Astrocyte (in vitro differentiated cells and primary cell): ENCODE measurements around the gene GJC3. TPM values are rescaled to one million over a fixed set of nuclear protein-coding genes. Genes with fewer than 3 reads are reported as not detected.
"Not testable (repeated sequence)": the region's sequence is repeated elsewhere in the genome, so short reads cannot be mapped to it uniquely, and the experiment has no call there.

Experiments used
- DNase-seq: peaks from one replicate; pipeline ENCODE4 v3.0.0-alpha.2; 2010; ENCODE audit warnings: low read depth
- FAIRE-seq: peaks from 2 replicates; lab custom pipeline; 2011; peaks lifted over from hg19 to GRCh38; lab: Jason Lieb, UNC
- H2AFZ ChIP-seq: 2 replicates; pipeline ENCODE4 v1.6.0; 2012; ENCODE audit warnings: low read depth, low read length, inconsistent platforms
- H3K27ac ChIP-seq: 2 replicates; pipeline ENCODE4 v1.5.1; 2011; ENCODE audit warnings: low read depth, low read length, inconsistent platforms
- H3K27me3 ChIP-seq: 2 replicates; pipeline ENCODE4 v1.6.0; 2011; ENCODE audit warnings: low read length, inconsistent platforms; ENCODE audit not compliant: insufficient read depth
- H3K36me3 ChIP-seq: 2 replicates; pipeline ENCODE4 v1.5.1; 2011; ENCODE audit warnings: low read length, inconsistent platforms; ENCODE audit not compliant: insufficient read depth
- H3K4me1 ChIP-seq: 2 replicates; pipeline ENCODE4 v1.5.1; 2011; ENCODE audit warnings: low read length, inconsistent platforms; ENCODE audit not compliant: insufficient read depth
- H3K4me2 ChIP-seq: 2 replicates; pipeline ENCODE4 v1.6.0; 2012; ENCODE audit warnings: low read length, inconsistent platforms
- H3K4me3 ChIP-seq: 2 replicates; pipeline ENCODE4 v1.5.1; 2011; ENCODE audit warnings: low read depth, mild to moderate bottlenecking, low read length, inconsistent platforms; ENCODE audit not compliant: insufficient read depth
- H3K79me2 ChIP-seq: 2 replicates; pipeline ENCODE4 v1.6.0; 2012; ENCODE audit warnings: mild to moderate bottlenecking, low read length, inconsistent platforms; ENCODE audit not compliant: insufficient read depth
- H3K9ac ChIP-seq: 2 replicates; pipeline ENCODE4 v1.6.0; 2012; ENCODE audit warnings: mild to moderate bottlenecking, low read length, inconsistent platforms
- H3K9me3 ChIP-seq: 2 replicates; pipeline ENCODE4 v1.5.1; 2012; ENCODE audit warnings: low read depth, mild to moderate bottlenecking, low read length, inconsistent platforms; ENCODE audit not compliant: insufficient read depth
- H4K20me1 ChIP-seq: 2 replicates; pipeline ENCODE4 v1.6.0; 2012; ENCODE audit warnings: low read length, inconsistent platforms; ENCODE audit not compliant: insufficient read depth
- H3K27ac Mint-ChIP-seq: one replicate; pipeline ENCODE4 v1.8.0; 2021; ENCODE audit warnings: mild to moderate bottlenecking, mixed read lengths; ENCODE audit not compliant: unreplicated experiment
- H3K27me3 Mint-ChIP-seq: one replicate; pipeline ENCODE4 v1.8.0; 2021; ENCODE audit warnings: low read depth, mixed read lengths; ENCODE audit not compliant: unreplicated experiment
- H3K36me3 Mint-ChIP-seq: one replicate; pipeline ENCODE4 v1.8.0; 2021; ENCODE audit warnings: low read depth, mixed read lengths; ENCODE audit not compliant: unreplicated experiment
- H3K4me1 Mint-ChIP-seq: one replicate; pipeline ENCODE4 v1.8.0; 2021; ENCODE audit warnings: low read depth, mixed read lengths; ENCODE audit not compliant: unreplicated experiment
- H3K4me3 Mint-ChIP-seq: one replicate; pipeline ENCODE4 v1.8.0; 2021; ENCODE audit warnings: mild to moderate bottlenecking, moderate library complexity, mixed read lengths; ENCODE audit not compliant: unreplicated experiment
- H3K9me3 Mint-ChIP-seq: one replicate; pipeline ENCODE4 v1.8.0; 2021; ENCODE audit warnings: mild to moderate bottlenecking, mixed read lengths; ENCODE audit not compliant: unreplicated experiment
- EZH2 ChIP-seq: IDR thresholded peaks from 2 replicates; pipeline ENCODE4 v1.6.1; 2012; ENCODE audit warnings: mild to moderate bottlenecking, low read length, inconsistent platforms; ENCODE audit not compliant: insufficient read depth
- total RNA-seq: library from RNA; stranded (reverse); gene quantifications from 2 replicates; pipeline ENCODE4 v1.2.1, GENCODE V29; 2021
- TF ChIP-seq, protein P1 (sequence below): IDR thresholded peaks from 2 replicates; pipeline ENCODE4 v1.5.1; 2011; ENCODE audit warnings: low read depth, mild to moderate bottlenecking, inconsistent platforms, low read length, moderate library complexity; ENCODE audit not compliant: insufficient read depth

GJC3 gene
- total RNA-seq, 1 donor from 2014 or later, result not detected

DNA sequence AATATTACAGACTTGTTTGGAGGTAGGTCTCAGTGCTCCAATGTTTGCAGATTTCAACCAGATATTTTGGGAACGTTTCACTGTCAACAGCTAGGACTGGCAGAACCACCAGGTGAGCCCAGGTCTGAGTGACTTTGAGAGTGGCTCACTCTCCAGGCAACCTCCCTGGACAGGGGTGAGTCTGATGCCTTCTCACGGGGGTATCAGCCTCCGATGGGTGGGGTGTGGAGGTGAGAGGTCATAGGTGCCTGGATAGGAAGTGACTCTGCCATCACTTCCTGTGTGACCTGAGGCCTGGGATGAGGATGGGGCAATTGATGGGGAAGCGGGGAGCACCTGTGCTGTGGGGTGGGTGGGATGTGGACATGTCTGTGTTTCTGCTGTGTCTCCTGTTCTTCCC, 41.8 kb upstream of the GJC3 start:
- H2AFZ ChIP-seq, result no peak overlapping the region
- H3K4me1 Mint-ChIP-seq, result no peaks in the 10 kb centered on the region
- H3K4me2 ChIP-seq, result no peak overlapping the region
- no peak overlapping the region for H3K27ac ChIP-seq
- no peaks in the 10 kb centered on the region for H3K9me3 ChIP-seq
- H3K4me3 ChIP-seq, result no peak overlapping the region
- H3K27me3 ChIP-seq, result peaks cover 3% of the 10 kb centered on the region
- FAIRE-seq (no peak), DNase-seq (no peak)
- peaks cover 2% of the 10 kb centered on the region for H3K36me3 Mint-ChIP-seq
- H3K79me2 ChIP-seq, result no peaks in the 10 kb centered on the region
- H4K20me1 ChIP-seq, result no peaks in the 10 kb centered on the region
- no peaks in the 10 kb centered on the region for H3K4me1 ChIP-seq
- peaks cover 6% of the 10 kb centered on the region for H3K9me3 Mint-ChIP-seq
- H3K27me3 Mint-ChIP-seq, result peaks cover 23% of the 10 kb centered on the region
- H3K27ac Mint-ChIP-seq, result no peak overlapping the region
- no peak overlapping the region for H3K9ac ChIP-seq
- H3K36me3 ChIP-seq, result no peaks in the 10 kb centered on the region
- no peak overlapping the region for H3K4me3 Mint-ChIP-seq
- TF ChIP-seq EZH2, result no peak
- TF ChIP-seq, protein P1, sequence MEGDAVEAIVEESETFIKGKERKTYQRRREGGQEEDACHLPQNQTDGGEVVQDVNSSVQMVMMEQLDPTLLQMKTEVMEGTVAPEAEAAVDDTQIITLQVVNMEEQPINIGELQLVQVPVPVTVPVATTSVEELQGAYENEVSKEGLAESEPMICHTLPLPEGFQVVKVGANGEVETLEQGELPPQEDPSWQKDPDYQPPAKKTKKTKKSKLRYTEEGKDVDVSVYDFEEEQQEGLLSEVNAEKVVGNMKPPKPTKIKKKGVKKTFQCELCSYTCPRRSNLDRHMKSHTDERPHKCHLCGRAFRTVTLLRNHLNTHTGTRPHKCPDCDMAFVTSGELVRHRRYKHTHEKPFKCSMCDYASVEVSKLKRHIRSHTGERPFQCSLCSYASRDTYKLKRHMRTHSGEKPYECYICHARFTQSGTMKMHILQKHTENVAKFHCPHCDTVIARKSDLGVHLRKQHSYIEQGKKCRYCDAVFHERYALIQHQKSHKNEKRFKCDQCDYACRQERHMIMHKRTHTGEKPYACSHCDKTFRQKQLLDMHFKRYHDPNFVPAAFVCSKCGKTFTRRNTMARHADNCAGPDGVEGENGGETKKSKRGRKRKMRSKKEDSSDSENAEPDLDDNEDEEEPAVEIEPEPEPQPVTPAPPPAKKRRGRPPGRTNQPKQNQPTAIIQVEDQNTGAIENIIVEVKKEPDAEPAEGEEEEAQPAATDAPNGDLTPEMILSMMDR, result no peak

DNA sequence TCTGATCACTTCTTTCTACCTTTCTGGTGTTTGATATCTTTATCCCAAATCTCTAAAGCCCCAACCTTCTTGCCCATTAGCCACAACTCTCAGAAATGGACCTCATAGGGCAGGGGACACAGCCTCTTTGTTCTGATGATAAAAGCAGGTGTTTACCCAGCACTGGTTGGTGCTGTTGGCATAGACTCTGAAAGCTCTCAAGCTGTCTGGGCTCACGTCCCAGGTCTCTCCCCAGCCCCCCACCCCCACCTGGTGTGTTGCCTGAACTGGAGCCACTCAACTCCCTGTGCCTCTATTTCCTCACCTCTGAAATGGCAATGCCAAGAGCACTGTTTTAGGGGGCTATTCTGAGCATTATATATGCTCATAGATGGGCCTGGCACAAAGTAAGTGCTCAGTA, 40.4 kb upstream of the GJC3 start:
- H3K4me2 ChIP-seq, H3K4me1 Mint-ChIP-seq, H3K79me2 ChIP-seq, H3K4me1 ChIP-seq, FAIRE-seq, H3K4me3 Mint-ChIP-seq, H3K27ac ChIP-seq, H3K36me3 Mint-ChIP-seq, H2AFZ ChIP-seq, H3K4me3 ChIP-seq, H3K9me3 ChIP-seq, H3K27ac Mint-ChIP-seq, H3K9ac ChIP-seq, DNase-seq, H3K9me3 Mint-ChIP-seq, H3K27me3 ChIP-seq, H3K36me3 ChIP-seq, H4K20me1 ChIP-seq: not testable (repeated sequence)
- H3K27me3 Mint-ChIP-seq, result peaks cover 16% of the 10 kb centered on the region

DNA sequence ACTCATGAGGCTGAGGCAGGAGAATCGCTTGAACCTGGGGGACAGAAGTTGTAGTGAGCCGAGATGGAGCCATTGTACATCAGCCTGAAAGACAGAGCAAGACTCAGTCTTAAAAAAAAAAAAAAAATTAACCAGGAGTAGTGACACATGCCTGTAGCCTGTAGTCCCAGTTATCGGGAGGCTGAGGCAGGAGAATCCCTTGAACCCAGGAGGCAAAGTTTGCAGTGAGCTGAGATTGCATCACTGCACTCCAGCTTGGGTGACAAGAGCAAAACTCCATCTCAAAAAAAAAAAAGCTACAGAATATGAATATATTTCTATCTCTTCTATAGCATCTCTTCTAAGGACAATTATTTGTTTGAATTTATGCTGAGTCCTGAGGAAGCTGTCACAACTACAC, 39.9 kb upstream of the GJC3 start:
- Histone ChIP-seq H3K36me3 (no peaks in the 10 kb centered on the region), H3K4me3 (no peak overlapping the region), H2AFZ (no peak overlapping the region), H3K4me2 (no peak overlapping the region), H3K9me3 (no peaks in the 10 kb centered on the region), H3K27me3 (peaks cover 3% of the 10 kb centered on the region), H3K79me2 (no peaks in the 10 kb centered on the region), H3K9ac (no peak overlapping the region), H3K27ac (no peak overlapping the region), H4K20me1 (no peaks in the 10 kb centered on the region), H3K4me1 (no peaks in the 10 kb centered on the region)
- no peaks in the 10 kb centered on the region for H3K4me1 Mint-ChIP-seq
- no peak for TF ChIP-seq EZH2
- TF ChIP-seq, protein P1, result no peak
- FAIRE-seq (no peak), DNase-seq (no peak)
- no peak overlapping the region for H3K4me3 Mint-ChIP-seq
- H3K36me3 Mint-ChIP-seq, result peaks cover 2% of the 10 kb centered on the region
- peaks cover 6% of the 10 kb centered on the region for H3K9me3 Mint-ChIP-seq
- no peak overlapping the region for H3K27ac Mint-ChIP-seq
- H3K27me3 Mint-ChIP-seq, result peaks cover 21% of the 10 kb centered on the region
